Gastrocnemius medialis (tissue), 4 donors: ENCODE measurements around the gene IL12RB2.

Experiments used
- POLR2A ChIP-seq, 2 donors: fragments of 450-650 bp; IDR thresholded peaks; one replicate each; pipeline ENCODE4 v1.6.1; 2017; ENCODE audit warnings: antibody characterized with exemption in 2 of 2, mild to moderate bottlenecking in 2 of 2, moderate library complexity in 2 of 2
- TF ChIP-seq, protein P1 (sequence below), 5 experiments: fragments of 450-650 bp in 3 of 5; fragments of 200-600 bp in 2 of 5; sonication (generic) in 2 of 5; IDR thresholded peaks in 4 of 5; conservative IDR thresholded peaks in 1 of 5; 1 replicate in 4 of 5; 2 replicates in 1 of 5; pipeline ENCODE4 v1.5.1; 2016 to 2019; ENCODE audit warnings: antibody characterized with exemption in 5 of 5, mild to moderate bottlenecking in 3 of 5, moderate library complexity in 3 of 5

DNA sequence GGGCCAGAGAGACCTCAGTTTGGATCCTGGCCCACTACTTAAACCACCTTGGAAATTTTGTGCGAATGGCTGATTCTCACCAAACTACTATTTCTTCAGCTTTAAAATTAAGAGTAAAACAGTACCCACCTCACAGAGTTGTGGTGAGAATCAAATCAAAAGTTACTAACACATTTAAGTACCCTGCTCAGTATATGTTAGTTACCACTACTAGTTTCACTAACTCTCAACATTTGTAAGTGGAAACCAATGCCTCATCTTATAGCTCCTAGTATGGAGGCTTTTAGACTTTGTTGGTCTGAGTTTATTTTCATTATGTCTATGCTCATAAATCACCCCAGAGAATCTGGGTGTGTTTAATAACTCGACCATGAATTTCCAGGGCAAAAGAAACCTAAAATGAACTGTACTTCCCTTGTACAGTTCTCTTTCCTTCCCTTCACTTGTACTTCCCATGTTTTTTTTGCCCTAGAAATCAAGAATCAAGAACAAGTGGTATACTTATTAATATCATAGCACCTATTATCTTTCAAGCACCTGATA, 134.1 kb downstream of the IL12RB2 start:
- TF ChIP-seq, protein P1, sequence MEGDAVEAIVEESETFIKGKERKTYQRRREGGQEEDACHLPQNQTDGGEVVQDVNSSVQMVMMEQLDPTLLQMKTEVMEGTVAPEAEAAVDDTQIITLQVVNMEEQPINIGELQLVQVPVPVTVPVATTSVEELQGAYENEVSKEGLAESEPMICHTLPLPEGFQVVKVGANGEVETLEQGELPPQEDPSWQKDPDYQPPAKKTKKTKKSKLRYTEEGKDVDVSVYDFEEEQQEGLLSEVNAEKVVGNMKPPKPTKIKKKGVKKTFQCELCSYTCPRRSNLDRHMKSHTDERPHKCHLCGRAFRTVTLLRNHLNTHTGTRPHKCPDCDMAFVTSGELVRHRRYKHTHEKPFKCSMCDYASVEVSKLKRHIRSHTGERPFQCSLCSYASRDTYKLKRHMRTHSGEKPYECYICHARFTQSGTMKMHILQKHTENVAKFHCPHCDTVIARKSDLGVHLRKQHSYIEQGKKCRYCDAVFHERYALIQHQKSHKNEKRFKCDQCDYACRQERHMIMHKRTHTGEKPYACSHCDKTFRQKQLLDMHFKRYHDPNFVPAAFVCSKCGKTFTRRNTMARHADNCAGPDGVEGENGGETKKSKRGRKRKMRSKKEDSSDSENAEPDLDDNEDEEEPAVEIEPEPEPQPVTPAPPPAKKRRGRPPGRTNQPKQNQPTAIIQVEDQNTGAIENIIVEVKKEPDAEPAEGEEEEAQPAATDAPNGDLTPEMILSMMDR (IDR thresholded peaks at IDR 0.05 in 4 of 5, conservative IDR thresholded peaks at IDR 0.05 in 1 of 5): no peak
- no peak for TF ChIP-seq POLR2A (IDR thresholded peaks at IDR 0.05)
